SK-N-SH (cell line): ENCODE measurements around the gene NDEL1. TPM values are rescaled to one million over a fixed set of nuclear protein-coding genes. Genes with fewer than 3 reads are reported as not detected.

Experiments used
- CTCF ChIA-PET: fragments of 300-600, 350-600 bp; formaldehyde crosslinking; extraction: SDS; loops from one replicate; lab custom pipeline; 2021; lab: Yijun Ruan, JAX
- POLR2A ChIA-PET: fragments of 350-600 bp; sonication (Branson Sonifier 250); formaldehyde crosslinking; extraction: SDS; loops from one replicate; lab custom pipeline; 2020; ENCODE audit warnings: antibody characterized with exemption, inconsistent platforms; lab: Yijun Ruan, JAX
- DNase-seq: peaks from one replicate; pipeline ENCODE4 v3.0.0; 2012
- H2AFZ ChIP-seq: fragments of 200-600 bp; sonication (generic); 2 replicates; pipeline ENCODE4 v1.8.1; 2016; ENCODE audit warnings: antibody characterized with exemption, mild to moderate bottlenecking, low read depth
- H3F3A ChIP-seq: fragments of 200-600 bp; sonication (generic); replicated peaks from 2 replicates; pipeline ENCODE3; 2016; ENCODE audit warnings: antibody characterized with exemption, mild to moderate bottlenecking; ENCODE audit not compliant: insufficient read depth
- H3K27ac ChIP-seq, 2 experiments: fragments of 200-500 bp in 1 of 2; fragments of 200-600 bp in 1 of 2; sonication (Bioruptor generic) in 1 of 2; sonication (generic), shearing (Covaris generic) in 1 of 2; 2 replicates each; pipeline versions ENCODE4 v1.5.1 to v1.6.1; 2014 to 2016; ENCODE audit warnings: low read depth in 2 of 2, inconsistent platforms in 1 of 2, low read length in 1 of 2, mild to moderate bottlenecking in 1 of 2, mixed read lengths in 1 of 2
- H3K27me3 ChIP-seq: fragments of 200-600 bp; sonication (generic), shearing (Covaris generic); 2 replicates; pipeline ENCODE4 v1.6.1; 2016; ENCODE audit warnings: mixed run types; ENCODE audit not compliant: insufficient read depth
- H3K36me3 ChIP-seq, 2 experiments: fragments of 200-500 bp in 1 of 2; fragments of 200-600 bp in 1 of 2; sonication (Bioruptor generic) in 1 of 2; sonication (generic) in 1 of 2; replicated peaks in 1 of 2; 2 replicates each; pipeline versions ENCODE3 to v1.5.1; 2014 to 2016; ENCODE audit warnings: low read length in 1 of 2, mild to moderate bottlenecking in 1 of 2; ENCODE audit not compliant: insufficient read depth in 2 of 2, control insufficient read depth in 1 of 2
- H3K4me1 ChIP-seq, 2 experiments: fragments of 200-500 bp in 1 of 2; fragments of 200-600 bp in 1 of 2; sonication (Bioruptor generic) in 1 of 2; sonication (generic), shearing (Covaris generic) in 1 of 2; 2 replicates each; pipeline versions ENCODE4 v1.5.1 to v1.6.1; 2014 to 2016; ENCODE audit warnings: low read depth in 1 of 2, low read length in 1 of 2, mixed run types in 1 of 2; ENCODE audit not compliant: insufficient read depth in 2 of 2, control insufficient read depth in 1 of 2
- H3K4me2 ChIP-seq: fragments of 200-600 bp; sonication (generic), shearing (Covaris generic); 2 replicates; pipeline ENCODE4 v1.6.1; 2017; ENCODE audit warnings: mixed run types
- H3K4me3 ChIP-seq, 2 experiments: fragments of 200-500 bp in 1 of 2; fragments of 200-600 bp in 1 of 2; sonication (Bioruptor generic) in 1 of 2; sonication (generic), shearing (Covaris generic) in 1 of 2; 2 replicates each; pipeline versions ENCODE4 v1.5.1 to v1.8.1; 2014 to 2016; ENCODE audit warnings: low read depth in 2 of 2, inconsistent platforms in 1 of 2, low read length in 1 of 2, mild to moderate bottlenecking in 1 of 2, mixed read lengths in 1 of 2, moderate library complexity in 1 of 2
- H3K79me2 ChIP-seq: fragments of 200-600 bp; sonication (generic); 2 replicates; pipeline ENCODE4 v1.8.1; 2017; ENCODE audit warnings: mild to moderate bottlenecking; ENCODE audit not compliant: insufficient read depth
- H3K9ac ChIP-seq: fragments of 200-600 bp; sonication (generic); 2 replicates; pipeline ENCODE4 v1.6.1; 2017; ENCODE audit warnings: mixed run types
- H3K9me2 ChIP-seq: fragments of 200-600 bp; sonication (generic); 2 replicates; pipeline ENCODE4 v1.6.1; 2017; ENCODE audit warnings: mixed run types
- H3K9me3 ChIP-seq: fragments of 200-600 bp; sonication (generic); 2 replicates; pipeline ENCODE4 v1.6.1; 2017; ENCODE audit warnings: mixed run types, mild to moderate bottlenecking, moderate library complexity
- H4K20me1 ChIP-seq: fragments of 200-600 bp; sonication (generic); 2 replicates; pipeline ENCODE4 v1.6.1; 2017; ENCODE audit warnings: mild to moderate bottlenecking, mixed run types; ENCODE audit not compliant: insufficient read depth
- CTCF ChIP-seq: fragments of 200-600 bp; sonication (generic); IDR thresholded peaks from 2 replicates; pipeline ENCODE4 v1.6.1; 2017; ENCODE audit warnings: antibody characterized with exemption, mild to moderate bottlenecking, moderate library complexity
- EP300 ChIP-seq, 2 experiments: IDR thresholded peaks; 2 replicates each; pipeline versions ENCODE4 v1.4.0 to v1.6.1; 2012; ENCODE audit warnings: borderline replicate concordance in 1 of 2, low read depth in 1 of 2, low read length in 1 of 2
- FOSL2 ChIP-seq: IDR thresholded peaks from 2 replicates; pipeline ENCODE4 v1.4.0; 2012; ENCODE audit warnings: low read depth, mild to moderate bottlenecking, moderate library complexity, borderline replicate concordance
- FOXM1 ChIP-seq: IDR thresholded peaks from 2 replicates; pipeline ENCODE4 v1.4.0; 2012; ENCODE audit warnings: low read depth, mild to moderate bottlenecking
- IRF3 ChIP-seq: fragments of 150-350 bp; IDR thresholded peaks from 2 replicates; pipeline ENCODE4 v1.6.1; 2016; ENCODE audit warnings: mild to moderate bottlenecking, low read depth, low read length
- NRF1 ChIP-seq: IDR thresholded peaks from 2 replicates; pipeline ENCODE4 v1.6.1; 2012; ENCODE audit warnings: low read depth, mild to moderate bottlenecking, low read length
- RAD21 ChIP-seq: IDR thresholded peaks from 2 replicates; pipeline ENCODE4 v1.6.1; 2012; ENCODE audit warnings: mild to moderate bottlenecking, low read length
- RCOR1 ChIP-seq: fragments of 150-350 bp; IDR thresholded peaks from 2 replicates; pipeline ENCODE4 v1.6.1; 2017; ENCODE audit warnings: antibody characterized with exemption, low read length
- SIN3A ChIP-seq: IDR thresholded peaks from 2 replicates; pipeline ENCODE4 v1.6.1; 2012; ENCODE audit warnings: low read depth, mild to moderate bottlenecking, low read length, moderate library complexity, borderline replicate concordance
- SMC3 ChIP-seq: IDR thresholded peaks from 2 replicates; pipeline ENCODE4 v1.6.1; 2012; ENCODE audit warnings: low read depth, low read length, improper control_type of control experiment
- TCF12 ChIP-seq: IDR thresholded peaks from 2 replicates; pipeline ENCODE4 v1.4.0; 2012
- YY1 ChIP-seq: IDR thresholded peaks from 2 replicates; pipeline ENCODE4 v1.4.0; 2012; ENCODE audit warnings: low read depth, mild to moderate bottlenecking
- WGBS: methylation state at CpG from one replicate; pipeline ENCODE4 v1.1.6; 2017; ENCODE audit warnings: low lambda C conversion rate; 5-methylcytosine and 5-hydroxymethylcytosine counted together
- polyA plus RNA-seq, 3 experiments: library from polyadenylated mRNA; depleted of rRNA; stranded (reverse); fragments of >200 nt; gene quantifications; 2 replicates each; pipeline ENCODE4 v1.2.3, GENCODE V29; 2012
- TF ChIP-seq, protein P1 (sequence below): IDR thresholded peaks from 2 replicates; pipeline ENCODE4 v1.6.1; 2012; ENCODE audit warnings: mild to moderate bottlenecking, low read depth, low read length, moderate library complexity

Gene NDEL1
- polyA plus RNA-seq, 1 of the 3 experiments (the other 2 are of a cell fraction), result 49.5 TPM

GRCh38 chr17:8408371-8408770, 27.3 kb upstream of the NDEL1 start (continued):
- TF ChIP-seq, protein P1, sequence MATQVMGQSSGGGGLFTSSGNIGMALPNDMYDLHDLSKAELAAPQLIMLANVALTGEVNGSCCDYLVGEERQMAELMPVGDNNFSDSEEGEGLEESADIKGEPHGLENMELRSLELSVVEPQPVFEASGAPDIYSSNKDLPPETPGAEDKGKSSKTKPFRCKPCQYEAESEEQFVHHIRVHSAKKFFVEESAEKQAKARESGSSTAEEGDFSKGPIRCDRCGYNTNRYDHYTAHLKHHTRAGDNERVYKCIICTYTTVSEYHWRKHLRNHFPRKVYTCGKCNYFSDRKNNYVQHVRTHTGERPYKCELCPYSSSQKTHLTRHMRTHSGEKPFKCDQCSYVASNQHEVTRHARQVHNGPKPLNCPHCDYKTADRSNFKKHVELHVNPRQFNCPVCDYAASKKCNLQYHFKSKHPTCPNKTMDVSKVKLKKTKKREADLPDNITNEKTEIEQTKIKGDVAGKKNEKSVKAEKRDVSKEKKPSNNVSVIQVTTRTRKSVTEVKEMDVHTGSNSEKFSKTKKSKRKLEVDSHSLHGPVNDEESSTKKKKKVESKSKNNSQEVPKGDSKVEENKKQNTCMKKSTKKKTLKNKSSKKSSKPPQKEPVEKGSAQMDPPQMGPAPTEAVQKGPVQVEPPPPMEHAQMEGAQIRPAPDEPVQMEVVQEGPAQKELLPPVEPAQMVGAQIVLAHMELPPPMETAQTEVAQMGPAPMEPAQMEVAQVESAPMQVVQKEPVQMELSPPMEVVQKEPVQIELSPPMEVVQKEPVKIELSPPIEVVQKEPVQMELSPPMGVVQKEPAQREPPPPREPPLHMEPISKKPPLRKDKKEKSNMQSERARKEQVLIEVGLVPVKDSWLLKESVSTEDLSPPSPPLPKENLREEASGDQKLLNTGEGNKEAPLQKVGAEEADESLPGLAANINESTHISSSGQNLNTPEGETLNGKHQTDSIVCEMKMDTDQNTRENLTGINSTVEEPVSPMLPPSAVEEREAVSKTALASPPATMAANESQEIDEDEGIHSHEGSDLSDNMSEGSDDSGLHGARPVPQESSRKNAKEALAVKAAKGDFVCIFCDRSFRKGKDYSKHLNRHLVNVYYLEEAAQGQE, result no peak
- TF ChIP-seq EP300 (IDR thresholded peaks at IDR 0.05; ENCODE audit: borderline replicate concordance in 1 of 2, low read depth in 1 of 2, low read length in 1 of 2) (no peak), RCOR1 (no peak), SIN3A (no peak), SMC3 (no peak), TCF12 (no peak), FOXM1 (no peak), NRF1 (no peak), IRF3 (no peak)
- TF ChIP-seq, all 33 proteins: peak for 0

GRCh38 chr17:8409966-8410882, 25.5 kb upstream of the NDEL1 start:
- no peaks in the 10 kb centered on the region for H4K20me1 ChIP-seq
- no peaks in the 10 kb centered on the region for H3K4me1 ChIP-seq
- no peaks in the 10 kb centered on the region for H3K9me3 ChIP-seq
- CTCF ChIA-PET, result interaction anchor here (0.6 to 6.9 kb wide), 31 partner anchors 8 to 1529 kb away, joined by 3 to 82 read pairs (median 4); partner anchors contain the start of genes CCDC42, KRABD2 and MYH10
- POLR2A ChIA-PET, result interaction anchor here (1.0 kb wide), 1 partner anchor 336 kb away, joined by 3 read pairs; no protein-coding TSS in a partner anchor
- TF ChIP-seq CTCF (peak; percentile 84), FOSL2 (no peak), SMC3 (peak; percentile 94), YY1 (no peak), RAD21 (peak; percentile 85)
- TF ChIP-seq, protein P1, result 0 out of 2 replicates have a peak, but pooled peaks have one; percentile 23
- TF ChIP-seq, all 33 proteins: peak for 4
- H3K9ac ChIP-seq, result no peak overlapping the region
- peak overlapping the region in 1 of 2 experiments; percentile 48; a peak in 1 of 4 replicates for H3K4me3 ChIP-seq
- H3K27ac ChIP-seq, result no peak overlapping the region
- H3K79me2 ChIP-seq, result no peaks in the 10 kb centered on the region
- DNase-seq, result peak; percentile 80
- H3K9me2 ChIP-seq, result no peaks in the 10 kb centered on the region
- H2AFZ ChIP-seq, result peak overlapping the region; percentile 81
- H3F3A ChIP-seq, result no peaks in the 10 kb centered on the region
- H3K4me2 ChIP-seq, result peak overlapping the region; percentile 54
- WGBS, result 24% methylated on average over 17 of the region's 19 CpGs
- H3K27me3 ChIP-seq, result peaks cover 17% of the 10 kb centered on the region; the same call in 1 of the 2 replicates
- H3K36me3 ChIP-seq, result no peaks in the 10 kb centered on the region
